ENCODE measurements around the gene LIPT1.
"Not testable (repeated sequence)": the region's sequence is repeated elsewhere in the genome, so short reads cannot be mapped to it uniquely, and the experiment has no call there.

Gene LIPT1

DNA sequence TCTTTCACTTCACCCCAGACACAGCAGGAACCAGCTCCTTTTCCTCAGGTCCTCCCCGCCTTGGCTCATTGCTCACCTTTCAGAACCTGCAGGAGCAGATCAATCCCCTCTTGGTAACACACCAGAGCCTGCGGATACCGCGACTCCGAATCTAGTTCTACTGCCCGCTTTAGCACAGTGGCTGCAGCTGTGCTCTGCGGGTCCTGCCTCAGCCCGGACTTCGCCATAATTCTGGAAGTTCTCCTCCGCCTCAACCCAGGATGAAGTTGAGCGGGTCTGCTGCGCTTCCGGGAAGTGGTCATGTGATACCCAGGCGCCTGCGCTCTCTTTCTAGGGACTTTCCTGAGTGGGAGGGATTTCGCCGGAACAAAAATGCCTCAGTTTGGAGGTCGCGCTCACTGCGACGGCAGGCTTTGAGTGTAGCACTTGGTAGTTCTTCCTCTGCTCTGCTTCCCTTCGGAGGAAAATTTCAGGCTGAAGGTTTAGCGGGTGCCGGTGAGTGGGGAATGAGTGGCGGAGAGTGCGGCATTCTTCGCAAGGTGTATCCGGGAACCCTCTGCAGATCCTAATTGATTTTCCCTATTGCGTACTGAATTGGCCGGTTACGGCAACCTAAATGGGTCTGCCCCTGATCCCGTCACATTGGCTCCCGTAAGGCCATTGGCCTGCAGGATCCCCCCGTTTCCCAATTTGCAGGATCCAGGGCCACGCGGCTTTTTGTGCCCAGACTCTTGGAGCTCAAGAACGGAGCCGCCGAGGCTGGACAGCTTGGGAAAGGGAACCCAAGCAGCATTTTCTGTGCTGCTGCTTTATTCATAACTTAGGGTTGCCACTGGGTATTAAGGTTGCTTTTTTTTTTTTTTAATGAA is 26.2 kb downstream of the LIPT1 start, which contains the start of the genes MITD1 and MRPL30:
TSS of gene MITD1 (minus strand) at position 304 of the 869 bp plus-strand sequence. CDS start at position 227, 77 bp downstream.
TSS of gene MRPL30 (plus strand) at position 430 of the 869 bp plus-strand sequence. CDS start 5,020 bp downstream, outside the sequence.
- DNase-seq = peak; percentile 93 to 95

- no peak for DNase-seq
Observed at GRCh38 chr2:99181624-99182000, 26.8 kb downstream of the LIPT1 start.

GRCh38 chr2:99183025-99183424 is 28.3 kb downstream of the LIPT1 start:
- DNase-seq = no peak

DNA sequence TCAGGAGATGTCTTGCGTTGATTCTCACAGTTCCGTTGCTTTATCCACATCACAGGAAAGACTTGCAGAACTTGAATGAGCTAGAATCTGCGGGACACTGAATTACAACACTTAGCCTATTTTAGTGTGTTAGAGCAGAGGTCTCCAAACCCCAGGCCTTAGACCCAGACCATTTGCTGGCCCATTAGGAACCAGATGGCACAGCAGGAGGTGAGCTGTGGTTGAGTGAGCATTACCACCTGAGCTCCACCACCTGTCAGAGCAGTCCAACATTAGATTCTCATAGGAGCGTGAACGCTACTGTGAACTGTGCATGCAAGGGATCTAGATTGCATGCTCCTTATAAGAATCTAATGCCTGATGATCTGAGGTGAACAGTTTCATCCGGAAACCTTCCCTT is 30.0 kb downstream of the LIPT1 start:
- DNase-seq = no peak

- DNase-seq = no peak
Observed at GRCh38 chr2:99187011-99187410, 32.2 kb downstream of the LIPT1 start.

- no peak for DNase-seq
Observed at GRCh38 chr2:99188357-99188756, 33.6 kb downstream of the LIPT1 start.

- no peak for DNase-seq
Observed at GRCh38 chr2:99190548-99190947, 35.8 kb downstream of the LIPT1 start.

DNA sequence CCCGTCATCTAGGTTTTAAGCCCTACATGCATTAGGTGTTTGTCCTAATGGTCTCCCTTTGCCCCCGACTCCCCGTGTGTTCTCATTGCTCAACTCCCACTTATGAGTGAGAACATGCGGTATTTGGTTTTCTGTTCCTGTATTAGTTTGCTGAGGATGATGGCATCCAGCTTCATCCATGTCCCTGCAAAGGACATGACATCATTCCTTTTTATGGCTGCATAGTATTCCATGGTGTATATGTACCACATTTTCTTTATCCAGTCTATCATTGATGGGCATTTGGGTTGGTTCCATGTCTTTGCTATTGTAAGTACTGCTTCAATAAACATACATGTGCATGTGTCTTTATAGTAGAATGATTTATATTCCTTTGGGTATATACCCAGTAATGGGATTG is 37.6 kb downstream of the LIPT1 start:
- DNase-seq = not testable (repeated sequence)

DNA sequence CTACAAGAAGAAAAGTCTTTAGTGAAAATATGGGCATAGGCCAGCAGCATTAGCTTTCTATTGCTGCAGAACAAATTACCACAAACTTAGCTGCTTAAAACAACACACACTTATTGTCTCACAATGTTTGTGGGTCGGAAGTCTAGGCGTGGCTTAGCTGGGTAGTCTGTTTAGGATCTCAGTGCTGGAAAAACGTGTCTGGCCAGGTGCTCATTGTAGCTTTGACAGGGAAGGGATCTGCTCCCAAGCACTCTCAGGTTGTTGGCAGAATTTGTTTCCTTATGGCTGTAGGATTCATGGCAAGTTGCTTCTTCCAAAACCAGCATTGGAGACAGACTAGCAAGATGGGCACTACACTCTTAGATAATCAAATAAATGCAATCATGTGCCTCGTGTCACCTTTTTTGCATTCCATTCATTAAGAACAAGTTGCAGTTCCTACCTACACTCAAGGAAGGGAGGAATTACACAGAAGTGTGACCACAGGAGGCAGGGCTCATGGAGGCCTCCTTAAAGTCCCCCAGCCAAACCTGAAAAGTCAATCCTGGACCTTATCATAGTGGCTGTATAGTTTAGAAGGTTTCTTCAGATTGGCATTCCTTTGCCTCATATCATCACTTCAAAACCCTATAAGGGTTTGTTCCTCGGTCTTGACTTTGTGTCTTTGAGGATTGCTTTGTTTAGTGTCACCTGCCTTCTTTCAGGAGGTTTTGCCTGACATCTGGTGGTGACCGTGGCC is 43.5 kb downstream of the LIPT1 start:
- DNase-seq = no peak

DNA sequence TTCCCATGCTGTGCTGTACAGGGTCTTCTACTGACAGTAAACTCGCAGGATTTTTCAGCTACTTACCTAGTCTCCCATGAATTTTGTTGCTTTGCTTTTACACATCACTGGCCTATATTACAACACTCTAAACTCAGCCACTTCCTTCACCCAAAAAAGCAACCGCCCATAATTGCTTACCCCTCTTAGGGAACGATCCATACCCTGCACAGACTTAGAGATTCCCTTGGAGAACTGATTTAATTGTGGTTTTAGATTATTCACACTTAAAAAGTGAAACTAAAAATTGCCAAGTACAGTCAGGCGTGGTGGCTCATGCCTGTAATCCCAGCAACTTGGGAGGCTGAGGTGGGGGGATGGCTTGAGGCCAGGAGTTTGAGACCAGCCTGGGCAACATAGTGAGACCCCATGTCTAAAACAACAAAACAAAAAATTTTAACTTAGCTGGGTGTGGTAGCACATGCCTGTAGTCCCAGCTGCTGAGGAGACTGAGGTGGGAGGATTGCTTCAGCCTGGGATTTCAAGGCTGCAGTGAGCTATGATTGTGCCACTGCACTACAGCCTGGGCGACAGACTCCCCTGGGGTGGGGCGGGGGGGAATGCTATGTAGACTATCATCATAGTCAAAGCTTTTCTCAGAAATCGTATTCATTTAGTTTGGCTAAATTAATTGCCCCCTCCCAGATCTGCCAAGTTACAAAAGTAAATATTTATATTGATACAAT is 45.5 kb downstream of the LIPT1 start:
- DNase-seq = peak; percentile 37 to 76

- DNase-seq = no peak
Observed at GRCh38 chr2:99201959-99202678, 47.4 kb downstream of the LIPT1 start.

DNA sequence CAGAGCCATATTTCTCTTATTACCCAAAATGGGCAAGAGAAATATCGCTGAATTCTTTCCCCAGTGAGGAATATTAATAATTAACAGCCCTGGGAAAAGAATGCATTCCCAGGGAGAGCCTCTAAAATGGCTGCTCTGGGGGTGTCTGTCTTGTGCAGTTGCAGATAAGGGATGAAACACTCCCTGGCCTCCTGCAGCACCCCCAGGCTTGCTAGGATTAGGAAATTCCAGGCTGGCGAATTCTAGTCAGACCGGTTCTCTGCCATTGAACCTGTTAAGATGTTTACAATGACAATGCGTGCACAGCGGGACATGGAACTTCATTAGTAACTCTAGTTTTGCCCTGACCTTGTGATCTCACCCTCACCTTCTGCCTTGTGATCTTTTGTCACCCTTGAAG is 50.7 kb downstream of the LIPT1 start:
- DNase-seq = no peak
